Smooth muscle cell (in vitro differentiated cells): ENCODE data around the gene TSKU. TPM values are rescaled to one million over a fixed set of nuclear protein-coding genes. Genes with fewer than 3 reads are reported as not detected.

Source experiments
- DNase-seq: peaks from one replicate; lab custom pipeline; 2025; ENCODE audit not compliant: unreplicated experiment; lab: John Stamatoyannopoulos, UW
- H2AFZ ChIP-seq: fragments of 200-600 bp; sonication (generic); 2 replicates; pipeline ENCODE4 v1.6.0; 2016; ENCODE audit warnings: antibody characterized with exemption, low read depth, mild to moderate bottlenecking
- H3F3A ChIP-seq: fragments of 200-600 bp; sonication (generic); 2 replicates; pipeline ENCODE4 v1.6.0; 2017; ENCODE audit warnings: antibody characterized with exemption, low read depth
- H3K27ac ChIP-seq: fragments of 200-600 bp; sonication (generic); 2 replicates; pipeline ENCODE4 v1.5.1; 2016; ENCODE audit warnings: low read depth, mild to moderate bottlenecking
- H3K27me3 ChIP-seq: fragments of 200-600 bp; sonication (generic); 2 replicates; pipeline ENCODE4 v1.6.1; 2016; ENCODE audit warnings: low read depth, mild to moderate bottlenecking
- H3K36me3 ChIP-seq: fragments of 200-600 bp; sonication (generic); 2 replicates; pipeline ENCODE4 v1.5.1; 2016; ENCODE audit warnings: low read depth
- H3K4me1 ChIP-seq: fragments of 200-600 bp; sonication (generic); 2 replicates; pipeline ENCODE4 v1.5.1; 2016; ENCODE audit warnings: low read depth
- H3K4me2 ChIP-seq: fragments of 200-600 bp; sonication (generic); 2 replicates; pipeline ENCODE4 v1.6.0; 2016; ENCODE audit warnings: mild to moderate bottlenecking
- H3K4me3 ChIP-seq: fragments of 200-600 bp; sonication (generic); 2 replicates; pipeline ENCODE4 v1.5.1; 2016; ENCODE audit warnings: mild to moderate bottlenecking
- H3K79me2 ChIP-seq: fragments of 200-600 bp; sonication (generic); 2 replicates; pipeline ENCODE4 v1.6.0; 2016; ENCODE audit warnings: low read depth, mild to moderate bottlenecking
- H3K9ac ChIP-seq: fragments of 200-600 bp; sonication (generic); 2 replicates; pipeline ENCODE4 v1.6.0; 2016; ENCODE audit warnings: low read depth
- H3K9me3 ChIP-seq: fragments of 200-600 bp; sonication (generic); replicated peaks from 2 replicates; pipeline ENCODE4 v1.5.1; 2016; ENCODE audit warnings: low read depth
- H4K20me1 ChIP-seq: fragments of 200-600 bp; sonication (generic); 2 replicates; pipeline ENCODE4 v1.6.0; 2016; ENCODE audit warnings: low read depth
- CTCF ChIP-seq: fragments of 200-600 bp; sonication (generic); IDR thresholded peaks from 2 replicates; pipeline ENCODE4 v1.5.1; 2017; ENCODE audit warnings: borderline replicate concordance, mild to moderate bottlenecking, antibody characterized with exemption; ENCODE audit not compliant: insufficient read depth, poor library complexity, severe bottlenecking
- WGBS: methylation state at CpG from one replicate; pipeline ENCODE4 v1.1.7; 2016; ENCODE audit warnings: low lambda C conversion rate; 5-methylcytosine and 5-hydroxymethylcytosine counted together
- polyA plus RNA-seq: library from polyadenylated mRNA; unstranded; fragments of >200 nt; fragmentation: Nextera tagmentation; extraction: Ambion mirVana; gene quantifications from 2 replicates; pipeline ENCODE4 v1.2.1, GENCODE V29; 2016
- total RNA-seq: library from RNA; depleted of rRNA; stranded (reverse); fragments of >200 nt; gene quantifications from 2 replicates; pipeline ENCODE4 v1.2.3, GENCODE V29; 2014

TSKU gene
- total and polyA plus RNA-seq, 2 experiments from 2014 or later = 75.2 to 144 TPM

DNA sequence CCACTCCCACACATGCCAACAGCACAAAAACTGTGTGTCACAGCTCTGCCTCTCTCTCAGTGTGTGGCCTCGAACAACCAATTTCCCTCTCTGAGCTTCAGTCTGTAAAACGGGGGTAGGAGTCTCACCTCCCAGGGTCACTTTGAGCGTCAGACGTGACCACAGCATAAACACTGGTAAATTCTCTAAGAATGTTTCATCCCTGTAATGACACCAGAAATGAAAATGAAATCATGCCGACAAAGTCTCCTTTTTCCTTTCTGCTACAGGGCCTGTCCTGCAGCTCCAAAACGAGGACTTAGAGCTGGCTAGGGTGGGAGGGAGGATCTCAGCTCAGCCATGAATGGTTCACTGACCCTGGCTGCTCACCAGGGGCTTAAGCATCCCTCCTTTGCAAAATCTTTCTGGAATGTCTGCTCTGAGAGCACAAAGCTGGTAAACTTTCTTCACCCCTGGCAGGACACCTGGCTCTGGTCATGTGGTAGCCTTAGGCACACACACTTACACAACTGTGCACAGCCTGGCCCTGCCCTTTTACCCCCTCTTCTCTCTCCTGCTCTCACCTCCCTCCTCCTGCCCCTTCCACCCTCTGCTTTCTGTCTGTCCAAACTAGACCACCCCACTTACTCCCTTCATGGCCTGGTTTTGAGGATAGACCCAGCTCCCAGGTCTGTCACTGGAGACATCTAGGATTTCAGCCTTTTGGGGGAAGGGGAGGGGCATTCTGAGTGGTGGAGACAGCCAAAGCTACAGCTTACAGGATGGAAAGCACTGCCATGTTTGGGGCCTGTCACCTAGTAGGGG lies 12.3 kb upstream of the TSKU start:
- Histone ChIP-seq H2AFZ (no peak overlapping the region), H3K27me3 (no peaks in the 10 kb centered on the region), H3F3A (peaks cover 7% of the 10 kb centered on the region), H4K20me1 (no peaks in the 10 kb centered on the region), H3K4me3 (no peak overlapping the region), H3K36me3 (no peaks in the 10 kb centered on the region), H3K79me2 (no peaks in the 10 kb centered on the region), H3K27ac (peak overlapping the region; percentile 85), H3K9ac (peak overlapping the region; percentile 46), H3K4me2 (peak overlapping the region; percentile 6), H3K9me3 (no peaks in the 10 kb centered on the region), H3K4me1 (peaks cover 34% of the 10 kb centered on the region)
- DNase-seq = no peak
- 3% methylated on average over 6 of the region's 6 CpGs for WGBS
- no peak for TF ChIP-seq CTCF

DNA sequence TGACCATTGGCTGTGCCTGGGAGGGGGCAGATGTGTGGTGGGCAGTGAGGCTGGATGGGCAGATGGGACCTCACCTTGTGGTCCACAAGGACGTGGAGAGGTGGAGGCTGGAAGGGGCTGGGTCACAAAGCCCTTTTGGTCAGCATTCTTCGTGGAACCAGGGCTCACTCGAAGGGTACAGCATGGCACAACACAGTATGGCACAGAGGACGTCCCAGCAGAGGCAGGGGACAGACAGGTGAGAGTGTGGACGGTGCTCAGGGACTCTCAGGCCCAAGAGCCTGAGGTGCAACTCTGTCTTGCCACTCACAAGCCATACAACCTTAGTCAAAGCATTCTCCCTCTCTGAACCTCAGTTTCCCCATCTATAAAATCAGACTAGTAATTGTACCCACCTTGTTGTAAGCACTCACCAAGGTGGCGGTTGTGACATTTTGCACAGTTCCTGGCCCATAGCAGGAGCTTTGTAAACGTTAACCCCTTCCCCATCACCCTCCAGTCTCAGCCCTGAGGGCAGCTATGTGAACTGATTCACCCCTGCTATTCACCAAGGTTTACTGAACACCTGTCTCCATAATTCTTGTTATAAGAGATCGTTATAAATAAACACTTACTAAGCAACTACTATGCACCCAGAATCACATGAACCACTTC lies 11.6 kb upstream of the TSKU start:
- no peak overlapping the region for H2AFZ ChIP-seq
- H4K20me1 ChIP-seq = no peaks in the 10 kb centered on the region
- no peak overlapping the region for H3K9ac ChIP-seq
- no peaks in the 10 kb centered on the region for H3K36me3 ChIP-seq
- 83% methylated on average over 8 of the region's 8 CpGs for WGBS
- H3F3A ChIP-seq = peaks cover 7% of the 10 kb centered on the region
- H3K79me2 ChIP-seq = no peaks in the 10 kb centered on the region
- DNase-seq = no peak
- peak overlapping the region; percentile 6 for H3K4me2 ChIP-seq
- H3K4me1 ChIP-seq = peaks cover 34% of the 10 kb centered on the region
- no peak overlapping the region for H3K4me3 ChIP-seq
- TF ChIP-seq CTCF = no peak
- H3K27ac ChIP-seq = peak overlapping the region; percentile 85
- peaks cover 4% of the 10 kb centered on the region for H3K9me3 ChIP-seq
- no peaks in the 10 kb centered on the region for H3K27me3 ChIP-seq

GRCh38 chr11:76772100-76772782 lies 10.9 kb upstream of the TSKU start:
- Histone ChIP-seq H3K36me3 (peaks cover 4% of the 10 kb centered on the region), H3K4me1 (peaks cover 34% of the 10 kb centered on the region), H3K4me3 (no peak overlapping the region), H3K4me2 (no peak overlapping the region), H3K9me3 (peaks cover 4% of the 10 kb centered on the region), H4K20me1 (no peaks in the 10 kb centered on the region), H2AFZ (no peak overlapping the region), H3K79me2 (no peaks in the 10 kb centered on the region), H3K9ac (no peak overlapping the region), H3F3A (peaks cover 7% of the 10 kb centered on the region), H3K27ac (no peak overlapping the region), H3K27me3 (no peaks in the 10 kb centered on the region)
- TF ChIP-seq CTCF = no peak
- DNase-seq = no peak
- WGBS = 67% methylated on average over 7 of the region's 7 CpGs
